Suppressor macrophage treated with lipopolysaccharide for 4 hours (primary cell): ENCODE data around the gene CEACAM21.

Source experiments
- DNase-seq: peaks from one replicate; pipeline ENCODE4 v3.0.0-alpha.2; 2020

The CEACAM21 gene

DNA sequence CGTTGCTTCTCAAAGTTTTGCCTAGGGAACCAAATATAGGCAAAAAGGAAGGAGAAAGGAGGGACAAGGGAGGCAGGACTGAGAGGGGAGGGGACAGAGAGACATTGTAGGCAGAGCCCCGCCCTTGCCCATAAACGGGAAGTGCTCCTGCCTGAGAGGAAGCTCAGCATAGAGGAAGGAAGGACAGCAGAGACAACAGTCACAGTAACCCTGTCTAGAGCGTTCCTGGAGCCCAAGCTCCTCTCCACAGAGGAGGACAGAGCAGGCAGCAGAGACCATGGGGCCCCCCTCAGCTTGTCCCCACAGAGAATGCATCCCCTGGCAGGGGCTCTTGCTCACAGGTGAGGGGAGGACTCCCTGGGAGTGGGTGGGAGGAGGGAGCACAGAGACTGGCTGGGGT is at the start of gene CEACAM21:
Gene CEACAM21 (plus strand): TSS at position 169 of the 400 bp plus-strand sequence. CDS start 109 bp downstream, at position 278.
- DNase-seq = peak; percentile 89

DNA sequence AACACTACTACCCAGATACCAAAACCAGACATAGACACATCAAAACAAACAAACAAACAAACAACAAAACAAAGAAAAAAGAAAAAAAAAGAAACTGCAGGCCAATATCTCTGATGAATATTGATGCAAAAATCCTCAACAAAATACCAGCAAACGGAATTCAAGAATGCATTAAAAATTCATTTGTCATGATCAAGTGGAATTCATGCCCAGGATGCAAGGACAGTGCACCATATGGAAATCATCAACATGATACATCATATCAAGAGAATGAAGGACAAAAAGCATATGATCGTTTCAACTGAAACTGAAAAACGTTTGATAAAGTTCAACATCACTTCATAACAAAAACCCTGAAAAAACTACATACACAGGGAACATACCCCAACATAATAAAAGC is 48.9 kb upstream of the CEACAM21 start:
- DNase-seq = no peak

DNA sequence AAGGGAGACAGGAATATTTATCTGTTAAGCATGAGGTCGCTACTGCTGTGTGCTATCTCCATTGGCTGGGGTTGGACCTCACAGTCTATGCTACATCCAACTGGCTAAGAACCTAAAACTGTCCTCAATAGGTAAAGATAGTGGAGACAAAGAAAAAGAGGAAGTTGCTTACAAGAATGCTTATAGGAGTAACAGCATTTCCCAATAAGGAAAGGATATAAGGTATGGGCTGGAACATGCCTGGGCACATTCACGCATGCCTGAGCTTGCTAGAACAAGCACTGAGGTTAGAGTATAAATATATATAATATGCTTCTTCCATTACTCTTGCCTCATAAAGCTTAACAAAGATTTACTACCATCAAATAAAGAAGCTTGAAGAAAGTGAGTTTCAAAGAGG is 47.9 kb upstream of the CEACAM21 start:
- no peak for DNase-seq

DNA sequence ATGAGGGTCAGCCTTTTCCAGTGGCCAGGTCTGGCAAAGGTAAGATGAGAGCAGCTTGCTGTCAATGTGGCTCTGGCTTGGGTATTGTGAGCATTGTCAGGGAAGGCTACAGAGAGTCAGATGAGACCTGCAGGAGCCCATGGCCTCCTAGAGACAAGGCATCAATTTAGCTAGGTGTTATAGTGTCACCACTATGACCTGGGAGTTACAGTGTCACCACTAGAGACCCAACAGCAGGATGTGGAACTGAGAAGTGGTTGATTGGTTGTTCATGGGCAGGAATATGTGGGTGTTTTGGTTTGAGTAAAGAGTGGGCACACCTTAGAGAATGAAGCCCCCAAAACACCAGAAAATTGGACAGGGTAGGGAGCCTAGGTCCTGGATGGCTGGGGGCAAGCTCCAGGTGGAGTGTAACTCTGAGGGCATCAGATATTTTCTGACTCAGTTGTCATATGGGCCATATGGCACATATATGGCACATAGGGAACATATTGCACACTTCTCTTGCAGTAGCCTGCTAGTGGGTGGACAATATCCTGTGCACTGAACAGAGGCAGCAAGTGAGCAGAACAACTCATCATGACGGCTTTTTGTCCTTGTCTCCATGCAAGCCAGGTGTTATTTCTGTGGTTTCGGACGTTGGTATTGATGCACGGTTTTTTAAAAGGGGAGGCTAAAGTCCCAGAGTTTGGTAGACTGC is 46.3 kb upstream of the CEACAM21 start:
- DNase-seq = no peak

GRCh38 chr19:41530184-41530534 is 45.8 kb upstream of the CEACAM21 start:
- no peak for DNase-seq

- peak; percentile 83 for DNase-seq
Observed at GRCh38 chr19:41530761-41531301, 45.1 kb upstream of the CEACAM21 start.

DNA sequence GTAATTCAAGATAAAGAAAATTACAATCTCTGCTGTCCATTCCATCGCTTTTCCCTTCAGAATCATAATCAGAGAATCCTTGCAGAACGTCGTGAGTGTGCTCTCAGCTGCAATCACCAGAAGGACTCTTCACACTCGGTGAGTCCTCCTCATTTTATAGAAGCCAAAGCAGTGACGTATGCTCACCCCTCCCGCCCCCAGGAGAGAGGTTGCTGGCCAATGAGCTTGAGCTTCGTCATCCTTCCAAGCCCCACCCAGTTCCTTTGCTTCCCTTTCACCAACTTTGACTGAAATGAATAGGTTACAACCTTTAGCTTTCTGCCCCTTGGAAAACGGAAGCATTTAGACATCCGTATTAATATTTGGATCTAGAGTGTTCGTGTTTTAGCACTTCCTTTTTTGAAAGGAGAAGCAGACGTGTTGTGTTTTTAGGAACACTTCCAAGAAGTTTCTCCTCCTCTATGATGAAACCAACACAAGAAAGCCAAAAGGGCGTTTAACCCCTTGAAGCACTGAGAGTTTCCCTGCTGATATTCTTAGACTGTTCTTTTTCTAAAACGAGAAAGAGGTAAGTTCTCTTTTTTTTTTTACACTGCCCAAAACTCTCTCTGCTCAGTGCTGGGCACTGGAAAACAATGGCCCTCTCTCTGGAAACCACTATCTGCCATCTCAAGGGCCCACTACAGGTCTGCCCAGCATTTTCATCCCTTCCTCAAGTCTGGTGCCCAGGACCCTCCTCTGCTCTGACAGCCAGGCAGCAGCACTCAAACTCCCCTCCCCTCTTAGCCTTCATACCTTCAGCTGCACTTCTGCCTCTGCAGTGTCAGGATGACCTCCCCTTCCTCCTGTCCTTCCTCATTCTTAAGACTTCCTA is 44.3 kb upstream of the CEACAM21 start:
- peak; percentile 98 for DNase-seq

- DNase-seq = no peak
Observed at GRCh38 chr19:41532526-41532925, 43.4 kb upstream of the CEACAM21 start.

DNA sequence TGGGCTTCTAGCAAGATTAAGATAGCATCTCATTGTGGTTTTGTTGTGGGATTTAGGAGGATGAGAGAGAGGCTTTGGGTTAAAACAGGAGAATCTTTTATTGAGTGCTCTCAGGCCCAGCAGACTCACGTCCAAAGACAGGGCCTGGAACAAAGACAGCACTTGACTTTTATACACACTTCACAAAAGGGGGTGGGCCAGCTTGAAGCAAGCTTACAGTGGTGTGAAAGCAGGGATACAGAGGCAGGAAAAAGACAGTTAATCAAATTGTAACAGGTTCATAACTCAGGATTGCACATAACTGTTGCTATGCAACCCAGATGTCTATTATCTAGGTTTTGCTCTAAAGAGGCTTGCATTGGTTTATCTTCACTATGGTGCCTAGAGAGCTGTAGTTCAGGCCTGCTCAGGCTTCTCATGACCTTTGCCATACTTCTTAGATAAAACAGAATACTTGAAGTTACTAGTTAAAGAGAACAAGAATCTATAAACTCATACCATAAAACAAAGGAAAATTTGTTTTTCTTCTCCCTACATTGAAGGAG is 42.2 kb upstream of the CEACAM21 start:
- no peak for DNase-seq

- peak; percentile 52 for DNase-seq
Observed at GRCh38 chr19:41535029-41535622, 40.8 kb upstream of the CEACAM21 start.

DNA sequence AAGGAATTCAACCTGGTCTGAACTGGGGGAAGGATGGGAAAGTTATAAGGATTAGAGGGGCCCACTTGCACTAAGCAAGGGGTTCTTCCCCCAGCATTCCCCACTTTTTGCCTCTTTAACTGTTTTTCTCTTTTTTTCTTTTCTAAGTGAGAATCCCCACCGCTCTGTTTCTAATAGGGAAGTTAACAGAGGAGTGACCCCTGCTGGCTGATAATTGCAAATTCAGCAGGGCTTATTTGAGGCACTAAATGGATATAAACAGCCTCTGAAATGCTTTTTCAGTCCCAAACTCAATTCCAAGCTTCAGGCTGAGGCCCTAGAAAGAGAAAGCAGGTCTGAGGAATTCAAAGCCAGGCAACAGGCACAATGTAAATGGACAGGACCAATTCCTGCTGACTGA is 38.2 kb upstream of the CEACAM21 start:
- peak; percentile 71 for DNase-seq

- no peak for DNase-seq
Observed at GRCh38 chr19:41540041-41540695, 35.8 kb upstream of the CEACAM21 start.

GRCh38 chr19:41541990-41542584 is 33.9 kb upstream of the CEACAM21 start:
- peak; percentile 85 for DNase-seq

DNA sequence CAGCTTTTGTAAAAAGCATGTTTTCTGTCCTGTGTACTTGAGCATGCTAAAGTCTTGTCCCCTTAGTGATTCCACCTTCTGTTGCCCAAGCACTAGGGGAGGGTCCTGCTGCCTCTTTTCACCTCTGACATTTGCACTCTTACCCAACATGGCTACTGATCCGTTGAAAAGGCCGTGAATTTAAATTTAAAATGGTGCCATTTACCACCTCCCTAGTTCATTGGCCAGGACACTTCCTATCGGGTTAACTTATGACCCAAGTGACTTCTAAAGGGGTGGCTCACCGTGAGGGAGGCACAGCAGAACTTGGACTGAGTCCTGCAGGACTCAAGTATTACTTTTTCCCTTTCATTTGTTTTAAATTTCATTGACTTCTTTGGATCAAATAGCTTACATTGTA is 33.3 kb upstream of the CEACAM21 start:
- no peak for DNase-seq

GRCh38 chr19:41543582-41543981 is 32.4 kb upstream of the CEACAM21 start:
- no peak for DNase-seq

- DNase-seq = peak; percentile 21
Observed at GRCh38 chr19:41545547-41545946, 30.4 kb upstream of the CEACAM21 start.

DNA sequence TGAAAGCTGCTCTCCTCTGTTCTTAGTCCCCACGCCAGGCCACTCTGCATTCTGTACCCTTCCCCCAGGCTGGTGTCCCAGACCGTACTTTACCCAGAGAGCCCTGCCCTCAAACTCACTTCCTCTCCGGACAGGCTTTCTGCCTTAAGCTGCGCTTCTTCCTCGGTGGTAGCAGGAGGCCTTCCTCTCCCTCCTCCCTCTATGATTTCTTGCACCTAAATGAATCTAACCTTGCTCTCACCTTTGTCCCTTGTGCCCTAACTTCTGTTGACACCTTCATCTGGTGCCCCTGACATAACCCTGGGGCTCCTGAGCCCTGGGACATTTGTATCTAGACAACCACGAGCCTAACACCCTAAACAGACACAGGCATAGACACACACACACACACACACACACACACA is 29.6 kb upstream of the CEACAM21 start:
- DNase-seq = peak; percentile 55

- no peak for DNase-seq
Observed at GRCh38 chr19:41546961-41547360, 29.0 kb upstream of the CEACAM21 start.

DNA sequence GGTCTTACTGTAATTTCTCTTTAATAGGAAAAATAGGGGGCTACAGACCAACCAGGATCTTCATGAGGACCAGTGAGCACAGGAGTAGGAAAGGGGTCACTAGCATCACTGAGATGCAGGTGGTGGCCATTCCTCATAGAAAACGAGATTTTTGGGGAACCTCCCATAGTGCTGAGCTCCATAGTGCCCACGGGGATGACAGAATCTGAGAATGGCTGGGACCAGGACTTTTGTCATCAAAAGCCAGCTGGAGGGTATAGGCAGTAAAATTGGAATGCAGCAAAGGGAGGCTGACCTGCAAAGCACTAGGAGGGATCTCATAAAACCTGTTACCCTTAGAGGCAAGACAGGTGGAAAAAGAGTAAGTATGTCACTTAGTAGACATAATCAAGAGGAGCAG is 28.4 kb upstream of the CEACAM21 start:
- no peak for DNase-seq

GRCh38 chr19:41548047-41548446 is 27.9 kb upstream of the CEACAM21 start:
- DNase-seq = no peak

DNA sequence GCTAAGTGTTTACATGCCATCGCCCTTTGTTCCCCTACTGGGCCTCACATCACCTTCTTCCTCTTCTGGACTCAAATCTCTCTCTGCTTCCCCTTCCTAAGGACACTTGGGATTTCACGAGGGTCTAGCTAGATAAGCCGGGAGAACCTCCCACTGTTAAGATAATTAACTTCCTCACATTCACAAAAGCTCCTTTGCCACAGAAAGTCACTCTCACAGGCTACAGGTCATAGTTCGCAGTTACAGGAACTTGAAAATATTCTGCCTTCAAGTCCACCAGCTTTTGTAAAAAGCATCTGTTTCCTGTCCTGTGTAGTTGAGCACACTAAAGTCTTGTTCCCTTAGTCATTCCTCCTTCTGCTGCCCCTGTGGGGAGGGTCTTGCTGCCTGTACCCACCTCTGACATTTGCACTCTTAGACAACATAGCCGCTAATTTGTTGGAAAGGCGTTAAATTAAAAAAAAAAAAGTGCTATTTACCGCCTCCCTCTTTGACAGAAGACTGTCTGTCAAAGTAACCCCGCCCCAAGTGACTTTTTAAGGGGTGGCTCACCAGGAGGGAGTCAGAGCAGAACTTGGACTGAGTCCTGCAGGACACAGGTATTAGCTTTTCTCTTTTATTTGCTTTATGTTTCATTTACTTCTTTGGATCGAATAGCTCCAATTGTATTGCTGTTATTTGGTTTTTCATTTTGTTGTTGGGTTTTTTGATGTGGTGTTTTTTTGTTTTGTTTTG is 26.8 kb upstream of the CEACAM21 start:
- DNase-seq = peak; percentile 39

- DNase-seq = no peak
Observed at GRCh38 chr19:41549884-41550283, 26.1 kb upstream of the CEACAM21 start.
